A673 (cell line): ENCODE data around the gene SCO2. TPM values are rescaled to one million over a fixed set of nuclear protein-coding genes. Genes with fewer than 3 reads are reported as not detected.
A peak's percentile ranks its signal among the peaks of the same experiment; 100 is the strongest.

Experiments used
- BruUV-seq: library from RNA; stranded (reverse); fragments of 400-500 nt; replicated peaks from 2 replicates; lab custom pipeline; 2021; lab: Mats Ljungman, UMichigan
- CTCF ChIA-PET: fragments of 300-600 bp; sonication (Branson Sonifier 250); formaldehyde crosslinking; loops from one replicate; lab custom pipeline; 2022; ENCODE audit warnings: antibody characterized with exemption; lab: Charles Lee
- POLR2A ChIA-PET: fragments of 300-600 bp; sonication (Branson Sonifier 250); formaldehyde crosslinking; loops from one replicate; lab custom pipeline; 2022; ENCODE audit warnings: antibody characterized with exemption; ENCODE audit not compliant: low non-redundant PET; lab: Charles Lee
- DNase-seq: peaks from one replicate; pipeline ENCODE4 v3.0.0-alpha.2; 2015; ENCODE audit warnings: low spot score
- H3K27ac ChIP-seq: fragments of 200-600 bp; sonication (generic); 2 replicates; pipeline ENCODE4 v1.5.1; 2016; ENCODE audit warnings: mixed run types, low read depth, mild to moderate bottlenecking, mixed read lengths, antibody characterized with exemption, low read length; ENCODE audit not compliant: poor library complexity, severe bottlenecking
- H3K27me3 ChIP-seq: fragments of 200-600 bp; sonication (generic); replicated peaks from 2 replicates; pipeline ENCODE4 v1.6.1; 2017; ENCODE audit warnings: mixed run types, low read depth, mild to moderate bottlenecking, mixed read lengths, antibody characterized with exemption, low read length; ENCODE audit not compliant: insufficient read depth, poor library complexity
- H3K36me3 ChIP-seq: fragments of 200-600 bp; sonication (generic); 2 replicates; pipeline ENCODE4 v1.6.1; 2016; ENCODE audit warnings: mixed run types, mild to moderate bottlenecking, mixed read lengths, antibody characterized with exemption, low read length; ENCODE audit not compliant: insufficient read depth, poor library complexity, severe bottlenecking
- H3K4me1 ChIP-seq: fragments of 200-600 bp; sonication (generic); 2 replicates; pipeline ENCODE4 v1.6.1; 2017; ENCODE audit warnings: mixed run types, mild to moderate bottlenecking, mixed read lengths, antibody characterized with exemption, low read length; ENCODE audit not compliant: insufficient read depth, poor library complexity, severe bottlenecking
- H3K4me3 ChIP-seq: fragments of 200-600 bp; sonication (generic); 2 replicates; pipeline ENCODE4 v1.5.1; 2016; ENCODE audit warnings: low read depth, mixed run types, mild to moderate bottlenecking, mixed read lengths, low read length; ENCODE audit not compliant: poor library complexity, severe bottlenecking
- H3K9me3 ChIP-seq: fragments of 200-600 bp; sonication (generic); 2 replicates; pipeline ENCODE4 v1.6.1; 2016; ENCODE audit warnings: mixed run types, low read depth, mild to moderate bottlenecking, mixed read lengths, antibody characterized with exemption, low read length; ENCODE audit not compliant: poor library complexity, severe bottlenecking
- CTCF ChIP-seq: fragments of 300-800, 200-600 bp; sonication (generic); conservative IDR thresholded peaks from 2 replicates; pipeline ENCODE4 v1.5.1; 2017; ENCODE audit warnings: low read depth, mild to moderate bottlenecking, antibody characterized with exemption, low read length, moderate library complexity, mixed read lengths
- EZH2 ChIP-seq: fragments of 200-600 bp; sonication (generic); IDR thresholded peaks from 2 replicates; pipeline ENCODE4 v1.6.1; 2017; ENCODE audit warnings: borderline replicate concordance, low read depth, mild to moderate bottlenecking, mixed read lengths, antibody characterized with exemption, low read length; ENCODE audit not compliant: poor library complexity, severe bottlenecking
- intact Hi-C: fragments of 100-400 bp; cut with micrococcal nuclease; formaldehyde crosslinking; loops from one replicate; pipeline ENCODE4 v1.10.0; 2022; ENCODE audit not compliant: unreplicated experiment
- total RNA-seq: library from RNA; stranded (reverse); gene quantifications from 2 replicates; pipeline ENCODE4 v1.2.3, GENCODE V29; 2021

Gene SCO2
- total RNA-seq, 1 experiment from 2014 or later = 5.4 TPM

GRCh38 chr22:50567721-50568252 is 42.4 kb upstream of the SCO2 start:
- no TSS peak for BruUV-seq
- H3K9me3 ChIP-seq = no peaks in the 10 kb centered on the region
- no peaks in the 10 kb centered on the region for H3K27me3 ChIP-seq
- no peak overlapping the region for H3K4me3 ChIP-seq
- CTCF ChIA-PET = no interaction called here
- POLR2A ChIA-PET = no interaction called here
- no peak for DNase-seq
- H3K4me1 ChIP-seq = no peaks in the 10 kb centered on the region
- no peak for TF ChIP-seq CTCF
- no peak for TF ChIP-seq EZH2
- intact Hi-C loops = no loop called here
- peaks cover 12% of the 10 kb centered on the region for H3K36me3 ChIP-seq
- H3K27ac ChIP-seq = no peak overlapping the region

- intact Hi-C loops = no loop called here
- BruUV-seq = no TSS peak
Measured at GRCh38 chr22:50564289-50564688, 38.9 kb upstream of the SCO2 start.

GRCh38 chr22:50563413-50564160 is 38.2 kb upstream of the SCO2 start:
- TF ChIP-seq EZH2 (no peak), CTCF (no peak)
- Histone ChIP-seq H3K9me3 (no peaks in the 10 kb centered on the region), H3K4me3 (peak overlapping the region; percentile 52), H3K27me3 (no peaks in the 10 kb centered on the region), H3K4me1 (no peaks in the 10 kb centered on the region), H3K27ac (peak overlapping the region; percentile 2), H3K36me3 (no peaks in the 10 kb centered on the region)
- ChIA-PET POLR2A (no interaction called here), CTCF (interaction anchor here (1.1 kb wide), 1 partner anchor 38 kb away, joined by 6 read pairs; the partner anchor contains the start of gene SCO2)
- no TSS peak for BruUV-seq
- intact Hi-C loops = no loop called here
- DNase-seq = no peak

More at GRCh38 chr22:50564289-50564688, 38.9 kb upstream of the SCO2 start:
- H3K9me3 ChIP-seq = no peaks in the 10 kb centered on the region
- no peaks in the 10 kb centered on the region for H3K36me3 ChIP-seq
- no peak overlapping the region for H3K4me3 ChIP-seq
- TF ChIP-seq CTCF (no peak), EZH2 (no peak)
- CTCF ChIA-PET = no interaction called here
- no peaks in the 10 kb centered on the region for H3K4me1 ChIP-seq
- H3K27ac ChIP-seq = no peak overlapping the region
- POLR2A ChIA-PET = no interaction called here
- no peak for DNase-seq
- no peaks in the 10 kb centered on the region for H3K27me3 ChIP-seq
